ENCODE data around the gene ANGPTL4.
A peak's percentile ranks its signal among the peaks of the same experiment; 100 is the strongest.
"Not testable (repeated sequence)": the region's sequence is repeated elsewhere in the genome, so short reads cannot be mapped to it uniquely, and the experiment has no call there.

The ANGPTL4 gene

GRCh38 chr19:8389891-8390616, 26.1 kb downstream of the ANGPTL4 start, which contains the start of gene RAB11B:
TSS of gene RAB11B (plus strand) at chr19:8390360. CDS start at chr19:8390417, 57 bp downstream.
- peak; percentile 100 for DNase-seq (ENCODE audit: low read depth)

GRCh38 chr19:8390617-8390981, 26.6 kb downstream of the ANGPTL4 start:
- DNase-seq (ENCODE audit: low read depth), result peak; percentile 85

GRCh38 chr19:8391198-8392016, 27.5 kb downstream of the ANGPTL4 start:
- DNase-seq (ENCODE audit: low read depth), result no peak

GRCh38 chr19:8392017-8392591, 28.1 kb downstream of the ANGPTL4 start:
- peak; percentile 56 for DNase-seq (ENCODE audit: low read depth)

- DNase-seq (ENCODE audit: low read depth), result no peak
Measured at GRCh38 chr19:8393192-8393870, 29.4 kb downstream of the ANGPTL4 start.

GRCh38 chr19:8393871-8394250, 29.9 kb downstream of the ANGPTL4 start:
- no peak for DNase-seq (ENCODE audit: low read depth)

GRCh38 chr19:8395621-8396082, 31.7 kb downstream of the ANGPTL4 start:
- no peak for DNase-seq (ENCODE audit: low read depth)

- no peak for DNase-seq (ENCODE audit: low read depth)
Measured at GRCh38 chr19:8396185-8396562, 32.2 kb downstream of the ANGPTL4 start.

- peak; percentile 58 for DNase-seq (ENCODE audit: low read depth)
Measured at GRCh38 chr19:8396563-8397203, 32.7 kb downstream of the ANGPTL4 start.

- DNase-seq (ENCODE audit: low read depth), result peak; percentile 19
Measured at GRCh38 chr19:8397271-8397670, 33.3 kb downstream of the ANGPTL4 start.

GRCh38 chr19:8397746-8398310, 33.9 kb downstream of the ANGPTL4 start:
- DNase-seq (ENCODE audit: low read depth), result no peak

- DNase-seq (ENCODE audit: low read depth), result no peak
Measured at GRCh38 chr19:8398311-8398771, 34.4 kb downstream of the ANGPTL4 start.

GRCh38 chr19:8399681-8400188, 35.8 kb downstream of the ANGPTL4 start:
- DNase-seq (ENCODE audit: low read depth), result no peak

- no peak for DNase-seq (ENCODE audit: low read depth)
Measured at GRCh38 chr19:8401981-8402411, 38.0 kb downstream of the ANGPTL4 start.

- no peak for DNase-seq (ENCODE audit: low read depth)
Measured at GRCh38 chr19:8403098-8403819, 39.3 kb downstream of the ANGPTL4 start.

GRCh38 chr19:8403820-8404109, 39.8 kb downstream of the ANGPTL4 start:
- DNase-seq (ENCODE audit: low read depth), result no peak

- no peak for DNase-seq (ENCODE audit: low read depth)
Measured at GRCh38 chr19:8404391-8405151, 40.6 kb downstream of the ANGPTL4 start.

- not testable (repeated sequence) for DNase-seq (ENCODE audit: low read depth)
Measured at GRCh38 chr19:8410718-8411117, 46.8 kb downstream of the ANGPTL4 start.

- DNase-seq (ENCODE audit: low read depth), result peak; percentile 93
Measured at GRCh38 chr19:8412783-8413628, 49.1 kb downstream of the ANGPTL4 start, which contains the start of gene MARCHF2. TSS of gene MARCHF2 (plus strand) at chr19:8413305. CDS start at chr19:8421841, 8,536 bp downstream.

Data from amniotic epithelial cell (primary cell).